D341Med (cell line): ENCODE results near the gene PALM3.
"Not testable (repeated sequence)": the region's sequence is repeated elsewhere in the genome, so short reads cannot be mapped to it uniquely, and the experiment has no call there.

ENCODE experiments used
- DNase-seq: peaks from one replicate; pipeline ENCODE4 v3.0.0; 2012; ENCODE audit warnings: low spot score

The PALM3 gene

DNA sequence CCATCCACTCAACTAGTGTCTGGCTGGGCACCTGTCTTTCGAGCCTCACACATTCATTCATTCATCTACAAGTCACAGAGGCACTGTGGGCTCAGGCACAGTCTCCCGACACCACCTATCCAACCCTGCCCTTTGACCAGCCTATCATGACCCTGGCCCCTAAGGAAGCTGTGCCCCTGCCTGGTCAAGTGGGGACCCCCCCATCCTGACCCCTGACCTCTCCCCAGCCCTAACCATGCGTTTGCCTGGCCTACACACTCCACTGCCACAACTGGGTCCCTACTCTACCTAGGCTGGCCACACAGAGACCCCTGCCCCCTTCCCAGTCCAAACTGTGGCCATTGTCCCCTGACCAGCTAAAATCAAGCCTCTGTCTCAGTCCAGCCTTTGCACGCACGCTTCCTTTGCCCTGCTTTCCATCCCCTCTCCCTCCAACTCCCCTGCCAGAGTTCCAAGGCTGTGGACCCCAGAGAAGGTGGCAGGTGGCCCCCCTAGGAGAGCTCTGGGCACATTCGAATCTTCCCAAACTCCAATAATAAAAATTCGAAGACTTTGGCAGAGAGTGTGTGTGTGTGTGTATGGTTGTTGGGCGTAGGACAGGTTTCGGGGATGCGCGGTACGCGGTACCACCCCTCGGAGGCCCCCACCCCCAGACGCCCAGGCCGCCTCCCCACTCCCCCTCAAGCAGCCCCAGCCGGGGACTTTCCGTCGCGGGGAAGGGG is 30.7 kb downstream of the PALM3 start:
- no peak for DNase-seq

DNA sequence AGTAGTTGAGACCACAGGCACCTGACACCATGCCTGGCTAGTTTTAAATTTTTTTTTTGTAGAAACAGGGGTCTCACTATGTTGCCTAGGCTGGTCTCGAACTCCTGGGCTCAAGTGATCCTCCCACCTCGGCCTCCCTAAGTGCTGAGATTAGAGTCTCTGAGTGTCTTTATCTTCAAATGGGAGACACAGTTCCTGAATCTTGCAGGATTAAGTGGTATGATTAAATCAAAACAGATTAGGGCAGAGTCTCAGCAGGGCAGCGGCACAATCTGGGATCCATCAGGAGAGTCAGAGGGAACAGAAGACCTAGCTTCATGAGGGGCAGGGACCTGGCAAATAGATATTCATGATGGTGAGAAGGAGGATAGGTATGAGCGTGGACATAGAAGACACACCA is 33.0 kb downstream of the PALM3 start:
- DNase-seq: no peak

DNA sequence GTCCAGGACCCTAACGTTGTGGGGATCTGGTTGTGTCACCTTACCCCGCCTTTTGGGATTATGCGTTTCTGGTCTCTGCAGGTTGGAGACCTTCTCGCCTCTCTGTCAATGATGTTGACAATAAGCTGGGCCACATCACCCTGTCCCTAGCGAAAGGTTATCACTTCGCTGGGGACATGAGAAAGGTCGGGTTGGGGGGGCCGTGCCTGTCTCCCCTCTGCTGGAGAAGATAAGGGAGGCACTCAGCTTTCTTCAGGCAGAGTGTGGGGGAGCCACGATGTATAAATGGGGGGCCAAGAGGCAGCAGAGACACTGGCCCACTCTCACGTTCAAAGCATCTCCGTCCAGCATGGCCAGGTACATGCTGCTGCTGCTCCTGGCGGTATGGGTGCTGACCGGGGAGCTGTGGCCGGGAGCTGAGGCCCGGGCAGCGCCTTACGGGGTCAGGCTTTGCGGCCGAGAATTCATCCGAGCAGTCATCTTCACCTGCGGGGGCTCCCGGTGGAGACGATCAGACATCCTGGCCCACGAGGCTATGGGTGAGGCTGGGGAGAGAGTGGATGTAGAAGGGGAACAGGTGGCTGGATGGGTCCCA is 33.9 kb downstream of the PALM3 start, which contains the start of gene RLN3:
Gene RLN3 (plus strand): TSS at position 293 of the 595 bp plus-strand sequence. CDS start 57 bp downstream, at position 350.
- DNase-seq: no peak

DNA sequence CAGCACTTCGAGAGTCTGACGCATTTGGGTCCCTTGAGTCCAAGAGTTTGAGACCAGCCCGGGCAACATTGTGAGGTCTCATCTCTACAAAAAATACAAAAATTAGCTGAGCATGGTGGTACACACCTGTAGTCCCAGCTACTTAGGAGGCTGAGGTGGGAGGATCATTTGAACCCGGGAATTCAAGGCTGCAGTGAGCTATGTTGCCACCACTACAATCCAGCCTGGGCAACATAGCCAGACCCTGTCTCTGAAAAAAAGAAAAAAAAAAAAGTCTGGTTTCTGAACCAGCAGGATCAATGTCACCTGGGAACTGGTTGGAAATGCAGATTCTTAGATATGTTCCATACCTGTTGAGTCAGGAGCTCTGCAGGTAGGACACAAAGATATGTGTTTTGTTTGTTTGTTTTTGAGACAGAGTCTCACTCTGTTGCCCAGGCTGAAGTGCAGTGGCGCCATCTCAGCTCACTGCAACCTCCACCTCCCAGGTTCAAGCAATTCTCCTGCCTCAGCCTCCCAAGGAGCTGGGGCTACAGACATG is 35.2 kb downstream of the PALM3 start:
- not testable (repeated sequence) for DNase-seq

DNA sequence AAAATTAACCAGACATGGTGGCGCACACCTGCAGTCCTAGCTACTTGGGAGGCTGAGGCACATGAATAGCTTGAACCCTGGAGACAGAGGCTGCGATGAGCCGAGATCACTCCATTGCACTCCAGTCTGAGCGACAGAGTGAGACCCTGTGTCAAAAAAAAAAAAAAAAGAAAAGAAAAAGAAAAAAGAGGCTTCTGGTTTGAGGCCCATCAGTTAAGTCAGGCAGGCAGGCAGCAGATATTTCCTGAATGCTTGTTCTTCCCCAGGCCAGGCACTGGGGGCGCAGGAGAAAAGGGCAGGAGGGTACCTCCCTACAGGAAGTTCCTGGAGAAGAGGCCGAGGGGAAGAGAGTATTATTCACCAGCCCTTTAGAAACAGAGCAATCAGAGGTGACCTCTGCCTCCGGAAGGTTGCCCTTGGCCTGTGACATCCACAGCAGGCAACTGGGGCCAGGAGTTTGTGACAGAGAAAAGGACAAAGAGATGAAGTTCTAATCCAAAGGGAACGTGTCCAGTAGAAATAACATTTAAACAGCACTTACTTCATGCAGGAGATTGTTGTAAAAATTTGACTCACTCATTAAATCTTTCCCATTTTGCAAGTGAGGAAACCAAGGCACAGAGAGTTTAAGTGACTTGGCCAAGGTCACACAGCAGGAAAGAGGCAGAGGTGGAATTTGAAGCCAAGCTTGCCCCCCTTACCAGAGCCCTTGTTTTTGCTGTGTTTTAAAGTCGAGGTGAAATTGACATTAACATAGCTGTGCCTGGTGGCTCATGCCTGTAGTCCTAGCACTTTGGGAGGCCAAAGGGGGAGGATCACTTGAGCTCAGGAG is 38.3 kb downstream of the PALM3 start:
- peak; percentile 43 for DNase-seq

DNA sequence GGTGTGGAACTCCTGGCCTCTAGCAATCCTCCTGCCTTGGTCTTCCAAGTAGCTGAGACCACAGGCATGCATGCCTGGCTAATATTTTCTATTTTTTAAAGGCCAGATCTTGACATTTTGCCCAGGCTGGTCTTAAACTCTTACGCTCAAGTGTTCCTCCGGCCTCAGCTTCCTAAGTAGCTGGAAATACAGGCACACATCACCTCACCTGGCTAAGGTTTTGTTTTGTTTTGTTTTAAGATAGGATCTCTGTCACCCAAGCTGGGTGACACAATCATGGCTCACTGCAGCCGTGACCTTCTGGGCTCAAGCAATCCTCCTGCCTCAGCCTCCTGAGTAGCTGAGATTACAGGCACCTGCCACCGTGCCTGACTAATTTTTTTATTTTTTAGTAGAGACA is 39.4 kb downstream of the PALM3 start:
- DNase-seq: no peak

DNA sequence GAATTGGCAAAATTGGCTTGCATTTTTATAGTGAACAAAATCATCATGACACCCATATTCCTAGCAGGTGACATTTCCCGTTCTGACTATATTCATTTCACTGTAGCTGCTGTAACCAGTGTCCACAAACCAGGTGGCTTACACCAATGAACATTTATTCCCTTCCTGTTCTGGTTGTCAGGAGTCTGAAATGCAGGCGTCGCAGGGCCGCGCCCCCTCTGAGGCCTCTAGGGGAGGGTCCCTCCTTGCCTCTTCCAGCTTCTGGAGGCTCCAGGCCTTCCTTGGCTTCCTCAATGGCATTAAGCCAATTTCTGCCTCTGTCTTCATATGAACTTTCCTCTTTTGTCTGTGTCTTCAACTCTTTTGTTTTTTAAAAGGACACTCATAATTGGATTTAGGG is 40.4 kb downstream of the PALM3 start:
- DNase-seq: no peak

DNA sequence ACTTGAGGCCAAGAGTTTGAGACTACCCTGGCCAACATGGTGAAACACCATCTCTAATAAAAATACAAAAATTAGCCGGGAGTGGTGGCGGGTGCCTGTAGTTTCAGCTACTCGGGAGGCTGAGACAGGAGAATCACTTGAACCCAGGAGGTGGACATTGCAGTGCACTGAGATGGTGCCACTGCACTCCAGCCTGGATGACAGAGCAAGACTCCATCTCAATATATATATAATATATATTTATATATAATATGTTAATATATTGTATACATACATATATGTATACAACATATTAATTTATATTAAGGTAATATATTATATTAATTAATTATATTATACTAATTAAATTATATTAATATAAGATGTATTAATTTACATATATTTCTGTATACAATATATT is 42.1 kb downstream of the PALM3 start:
- DNase-seq: not testable (repeated sequence)

DNA sequence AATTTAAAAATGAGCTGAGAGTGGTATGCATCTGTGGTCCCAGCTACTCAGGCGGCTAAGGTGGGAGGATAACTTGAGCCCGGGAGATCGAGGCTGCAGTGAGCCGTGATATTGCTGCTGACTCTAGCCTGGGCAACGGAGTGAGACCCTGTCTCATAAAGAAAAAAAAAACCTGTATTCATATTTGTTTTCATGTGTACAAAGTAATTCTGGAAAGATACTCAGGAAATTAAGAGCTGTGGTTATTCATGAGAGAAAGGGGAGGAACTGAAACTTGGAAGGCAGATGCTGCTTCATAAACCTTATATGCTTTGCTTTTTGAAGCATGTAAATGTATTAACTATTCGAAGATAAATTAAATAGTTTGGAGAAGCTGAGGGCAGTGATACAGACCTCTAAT is 42.8 kb downstream of the PALM3 start:
- DNase-seq: no peak

DNA sequence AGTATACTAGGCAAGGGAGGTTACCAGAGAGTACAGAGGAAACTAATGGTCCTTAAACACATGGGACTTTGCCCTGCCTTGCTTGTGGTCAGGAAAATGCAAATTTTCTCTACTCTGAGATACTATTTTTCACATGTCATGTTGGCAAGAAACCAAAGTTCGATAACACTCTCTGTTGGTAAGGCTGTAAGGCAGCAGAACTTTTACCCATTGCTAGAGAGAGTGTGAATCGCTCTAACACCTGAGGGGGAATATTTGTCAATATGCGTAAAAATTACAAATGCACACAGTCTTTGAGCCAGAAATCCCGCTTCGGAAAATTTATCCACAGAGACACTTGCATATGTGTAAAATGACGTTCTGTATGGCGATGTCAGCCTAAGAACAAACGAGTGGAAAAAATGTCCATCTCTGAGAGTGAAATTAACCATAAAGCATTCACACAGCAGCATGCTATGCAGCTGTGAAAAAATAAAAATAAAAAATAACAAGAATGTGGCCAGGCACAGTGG is 46.3 kb downstream of the PALM3 start:
- DNase-seq: no peak

DNA sequence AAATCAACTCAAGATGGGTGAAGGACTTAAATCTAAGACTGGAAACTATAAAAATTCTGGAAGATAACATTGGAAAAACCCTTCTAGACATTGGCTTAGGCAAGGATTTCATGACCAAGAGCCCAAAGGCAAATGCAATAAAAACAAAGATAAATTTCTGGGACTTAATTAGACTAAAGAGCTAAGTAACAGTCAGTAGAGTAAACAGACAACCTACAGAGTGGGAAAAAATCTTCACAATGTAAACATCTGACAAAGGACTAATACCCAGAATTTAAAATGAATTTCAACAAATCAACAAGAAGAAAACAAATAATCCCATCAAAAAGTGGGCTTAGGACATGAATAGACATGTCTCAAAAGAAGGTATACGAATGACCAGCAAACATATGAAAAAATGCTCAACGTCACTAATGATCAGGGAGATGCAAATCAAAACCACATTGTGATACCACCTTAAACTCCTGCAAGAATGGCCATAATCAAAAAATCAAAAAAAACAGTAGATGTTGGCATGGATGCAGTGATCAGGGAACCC is 49.4 kb downstream of the PALM3 start:
- no peak for DNase-seq

DNA sequence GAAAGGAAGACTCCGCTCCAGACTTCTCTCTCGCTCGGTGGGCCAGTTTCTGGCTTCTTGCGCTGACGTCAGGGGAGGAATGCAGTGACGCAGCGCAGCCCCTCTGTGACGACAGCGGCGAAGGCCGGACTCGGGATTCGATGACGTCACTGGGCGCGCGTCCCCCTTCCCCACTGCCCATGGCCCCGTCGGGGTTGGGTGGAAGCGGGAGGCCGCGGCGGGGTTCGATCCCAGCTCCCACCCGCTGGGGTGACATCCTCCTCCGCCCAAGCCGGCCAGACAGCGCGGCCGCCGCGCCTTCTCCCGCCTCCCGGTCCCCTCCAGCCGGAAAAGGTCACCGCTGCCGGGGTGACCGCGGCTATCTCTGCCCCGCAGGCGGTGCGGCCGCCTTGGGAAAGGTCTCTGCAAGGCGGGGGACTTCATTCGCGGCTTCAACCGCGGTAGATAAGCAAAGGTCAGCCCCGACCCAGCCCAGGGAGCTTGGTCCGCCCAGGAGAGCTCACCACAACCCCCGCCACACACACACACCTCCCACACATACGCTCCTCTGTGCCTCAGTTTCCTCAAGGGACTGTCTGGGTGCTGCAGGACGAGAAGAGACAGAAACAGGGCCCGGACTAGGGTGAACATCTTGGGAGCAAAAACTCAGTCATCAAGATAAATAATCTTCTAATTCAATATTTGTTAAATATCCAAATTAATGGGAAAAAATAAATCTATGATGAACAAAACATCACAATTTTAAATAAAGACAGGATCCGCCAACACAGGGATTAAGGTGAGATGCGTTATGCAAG is 54.9 kb downstream of the PALM3 start:
- peak; percentile 89 for DNase-seq

DNA sequence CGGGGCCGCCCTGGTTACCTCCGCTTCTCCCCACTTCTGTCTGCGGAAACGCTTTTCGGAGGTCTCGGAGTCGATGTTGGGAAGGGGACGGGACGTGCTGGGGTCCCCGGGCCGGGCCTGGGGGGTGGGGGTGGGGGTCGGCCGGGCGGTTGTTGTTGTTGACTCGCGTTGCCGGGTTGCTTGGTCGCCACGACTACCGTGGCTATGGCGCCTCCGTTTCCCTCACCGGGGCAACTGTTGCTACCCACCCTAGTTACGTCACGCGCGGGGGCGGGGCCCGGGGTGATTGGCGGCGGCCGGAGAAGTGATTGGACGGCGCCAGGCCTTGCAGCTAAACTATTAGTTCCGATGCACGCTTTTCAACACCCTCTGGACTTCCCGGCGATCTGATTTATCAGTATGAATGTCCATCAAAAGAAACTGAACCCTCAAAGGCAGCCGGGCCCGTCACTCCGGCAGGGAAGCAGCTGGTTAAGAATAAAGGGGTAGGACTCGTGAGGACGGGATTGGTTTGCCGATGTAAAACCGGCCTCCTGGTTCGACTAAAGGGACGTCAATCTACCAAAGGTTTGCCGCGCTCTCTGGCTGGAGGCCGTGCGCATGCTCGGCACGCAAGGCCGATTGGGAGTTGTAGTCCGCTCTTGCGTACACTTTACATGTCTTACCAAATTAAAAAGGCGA is 55.7 kb downstream of the PALM3 start, which contains the start of gene RFX1:
Gene RFX1 (minus strand): TSS at position 236 of the 681 bp plus-strand sequence. CDS start 12,477 bp downstream, outside the sequence.
- peak; percentile 93 for DNase-seq

DNA sequence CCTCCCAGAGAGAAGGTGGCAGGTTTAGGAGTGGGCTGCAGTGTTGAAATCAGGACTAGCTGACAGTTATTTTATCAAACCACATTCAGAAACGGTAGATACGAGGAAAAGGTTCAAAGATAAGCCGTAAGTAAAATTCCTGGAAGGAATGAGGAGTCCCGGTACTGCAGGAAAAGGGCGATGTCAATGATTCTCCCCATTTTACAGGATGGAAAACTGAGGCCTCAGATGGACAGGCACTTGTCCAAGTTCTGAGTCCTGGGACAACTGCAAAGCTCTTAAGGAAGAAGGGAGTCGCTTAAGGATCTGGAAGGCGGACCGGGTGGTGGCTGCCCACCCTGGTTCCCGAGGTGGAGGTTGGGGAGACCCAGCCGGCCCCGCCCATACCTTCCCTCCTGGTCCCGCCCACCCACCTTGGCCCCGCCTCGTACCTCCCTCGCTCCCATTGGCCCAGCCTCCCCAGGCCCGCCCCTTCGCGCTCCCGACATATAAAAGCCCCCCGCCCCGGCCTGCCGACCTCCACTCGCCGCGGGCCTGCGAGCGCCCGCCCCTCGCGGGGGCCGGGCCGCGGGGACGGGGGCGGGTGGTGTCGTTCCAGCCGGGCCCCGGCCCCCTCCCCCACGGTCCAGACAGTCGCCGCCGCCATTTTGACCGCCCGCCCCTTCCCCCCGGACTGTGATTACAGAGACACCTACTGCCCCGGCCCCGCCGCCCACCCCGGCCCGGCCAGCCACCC is 56.4 kb downstream of the PALM3 start:
- DNase-seq: peak; percentile 93

DNA sequence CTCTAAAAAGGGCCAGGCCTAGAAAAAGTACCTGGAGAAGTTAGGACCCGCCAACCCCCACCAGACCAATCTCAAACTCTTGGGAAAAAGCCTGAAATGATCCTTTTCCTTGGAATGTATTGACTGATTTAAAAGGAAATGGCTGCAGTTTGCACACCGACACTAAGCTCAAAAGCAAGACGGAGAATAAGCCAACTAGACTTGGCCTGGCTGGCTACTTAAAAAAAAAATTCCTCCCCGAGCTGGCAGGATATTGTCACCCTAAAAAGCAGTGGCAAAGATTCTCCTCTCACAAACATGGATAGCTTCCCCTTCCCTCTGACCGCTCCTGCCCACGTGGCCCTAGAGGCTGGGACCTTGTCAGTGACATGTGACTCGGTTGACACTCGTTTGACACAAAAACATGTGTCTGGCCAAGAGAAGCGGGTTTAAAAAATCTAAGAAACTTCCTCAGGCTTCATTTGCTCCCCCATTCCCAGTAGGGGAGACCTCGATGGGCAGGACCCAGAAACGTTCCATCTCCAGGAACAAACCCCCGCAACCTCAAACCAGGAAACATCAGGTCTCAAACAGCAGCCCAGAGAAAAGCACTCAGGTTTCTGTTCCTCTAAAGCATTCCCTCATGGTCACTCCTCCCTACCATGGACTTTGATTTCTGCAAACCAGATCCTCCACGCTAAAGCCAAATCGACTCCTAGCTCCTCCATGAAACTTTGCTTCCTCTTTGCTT is 57.1 kb downstream of the PALM3 start:
- no peak for DNase-seq
